DND-41 (cell line): ENCODE data around the gene NME3.
A peak's percentile ranks its signal among the peaks of the same experiment; 100 is the strongest.

Source experiments
- ATAC-seq: fragments of 200-7000 bp; cut with Tn5 transposase; 3 replicates; pipeline ENCODE4 v1.9.1; 2021; ENCODE audit warnings: low read depth; ENCODE audit not compliant: insufficient read depth
- DNase-seq: peaks from one replicate; pipeline ENCODE4 v3.0.0-alpha.2; 2020
- H2AFZ ChIP-seq: 2 replicates; pipeline ENCODE4 v1.6.0; 2012; ENCODE audit warnings: low read depth, low read length
- H3K27ac ChIP-seq: 2 replicates; pipeline ENCODE4 v1.5.1; 2012; ENCODE audit warnings: low read length, inconsistent platforms
- H3K27me3 ChIP-seq: fragments of 200-600 bp; sonication (generic); 2 replicates; pipeline ENCODE4 v1.6.0; 2012; ENCODE audit warnings: low read length, mild to moderate bottlenecking, inconsistent platforms; ENCODE audit not compliant: insufficient read depth, poor library complexity
- H3K36me3 ChIP-seq: 2 replicates; pipeline ENCODE4 v1.5.1; 2012; ENCODE audit warnings: low read length, inconsistent platforms; ENCODE audit not compliant: insufficient read depth
- H3K4me1 ChIP-seq: 2 replicates; pipeline ENCODE4 v1.5.1; 2012; ENCODE audit warnings: mild to moderate bottlenecking, low read length; ENCODE audit not compliant: insufficient read depth
- H3K4me2 ChIP-seq: 2 replicates; pipeline ENCODE4 v1.6.0; 2012; ENCODE audit warnings: mild to moderate bottlenecking, moderate library complexity, low read length, inconsistent platforms; ENCODE audit not compliant: insufficient read depth
- H3K4me3 ChIP-seq, 2 experiments: fragments of 200-600 bp in 1 of 2; shearing (Covaris generic) in 1 of 2; 2 replicates each; pipeline ENCODE4 v1.5.1; 2012 to 2016; ENCODE audit warnings: inconsistent platforms in 2 of 2, low read length in 2 of 2, mild to moderate bottlenecking in 2 of 2, low read depth in 1 of 2, moderate library complexity in 1 of 2
- H3K79me2 ChIP-seq: 2 replicates; pipeline ENCODE4 v1.6.0; 2012; ENCODE audit warnings: low read length, inconsistent platforms; ENCODE audit not compliant: insufficient read depth
- H3K9ac ChIP-seq: 2 replicates; pipeline ENCODE4 v1.6.0; 2012; ENCODE audit warnings: low read depth, mild to moderate bottlenecking, inconsistent platforms, low read length, moderate library complexity
- H3K9me3 ChIP-seq: 2 replicates; pipeline ENCODE4 v1.5.1; 2012; ENCODE audit warnings: low read length, moderate library complexity, mild to moderate bottlenecking, inconsistent platforms; ENCODE audit not compliant: insufficient read depth, severe bottlenecking
- H4K20me1 ChIP-seq: 2 replicates; pipeline ENCODE4 v1.6.0; 2012; ENCODE audit warnings: low read length; ENCODE audit not compliant: insufficient read depth
- EZH2 ChIP-seq: IDR thresholded peaks from 3 replicates; pipeline ENCODE4 v1.6.1; 2012; ENCODE audit warnings: borderline replicate concordance, low read depth, mild to moderate bottlenecking, moderate library complexity, low read length, inconsistent platforms; ENCODE audit not compliant: severe bottlenecking
- TF ChIP-seq, protein P1 (sequence below): IDR thresholded peaks from 2 replicates; pipeline ENCODE4 v1.5.1; 2012; ENCODE audit warnings: borderline replicate concordance, low read length, moderate library complexity, mild to moderate bottlenecking; ENCODE audit not compliant: poor library complexity, severe bottlenecking; ENCODE audit errors: extremely low read depth

NME3 gene

GRCh38 chr16:1812732-1813163, 41.4 kb upstream of the NME3 start:
- ATAC-seq (0 out of 3 replicates have a peak, but pooled peaks have one; percentile 42), DNase-seq (peak; percentile 28)
- Histone ChIP-seq H3K36me3 (peaks cover 62% of the 10 kb centered on the region), H3K9ac (no peak overlapping the region), H4K20me1 (no peaks in the 10 kb centered on the region), H3K27ac (no peak overlapping the region), H3K4me2 (no peak overlapping the region), H3K27me3 (no peaks in the 10 kb centered on the region), H3K4me1 (no peaks in the 10 kb centered on the region), H3K9me3 (no peaks in the 10 kb centered on the region), H3K4me3 (no peak overlapping the region), H3K79me2 (no peaks in the 10 kb centered on the region), H2AFZ (no peak overlapping the region)
- no peak for TF ChIP-seq EZH2
- TF ChIP-seq, protein P1, sequence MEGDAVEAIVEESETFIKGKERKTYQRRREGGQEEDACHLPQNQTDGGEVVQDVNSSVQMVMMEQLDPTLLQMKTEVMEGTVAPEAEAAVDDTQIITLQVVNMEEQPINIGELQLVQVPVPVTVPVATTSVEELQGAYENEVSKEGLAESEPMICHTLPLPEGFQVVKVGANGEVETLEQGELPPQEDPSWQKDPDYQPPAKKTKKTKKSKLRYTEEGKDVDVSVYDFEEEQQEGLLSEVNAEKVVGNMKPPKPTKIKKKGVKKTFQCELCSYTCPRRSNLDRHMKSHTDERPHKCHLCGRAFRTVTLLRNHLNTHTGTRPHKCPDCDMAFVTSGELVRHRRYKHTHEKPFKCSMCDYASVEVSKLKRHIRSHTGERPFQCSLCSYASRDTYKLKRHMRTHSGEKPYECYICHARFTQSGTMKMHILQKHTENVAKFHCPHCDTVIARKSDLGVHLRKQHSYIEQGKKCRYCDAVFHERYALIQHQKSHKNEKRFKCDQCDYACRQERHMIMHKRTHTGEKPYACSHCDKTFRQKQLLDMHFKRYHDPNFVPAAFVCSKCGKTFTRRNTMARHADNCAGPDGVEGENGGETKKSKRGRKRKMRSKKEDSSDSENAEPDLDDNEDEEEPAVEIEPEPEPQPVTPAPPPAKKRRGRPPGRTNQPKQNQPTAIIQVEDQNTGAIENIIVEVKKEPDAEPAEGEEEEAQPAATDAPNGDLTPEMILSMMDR = peak; percentile 36

GRCh38 chr16:1810536-1810935, 39.2 kb upstream of the NME3 start:
- ATAC-seq (no peak), DNase-seq (no peak)
- peaks cover 55% of the 10 kb centered on the region for H3K36me3 ChIP-seq
- H2AFZ ChIP-seq = no peak overlapping the region
- H3K27me3 ChIP-seq = no peaks in the 10 kb centered on the region
- H3K79me2 ChIP-seq = no peaks in the 10 kb centered on the region
- no peaks in the 10 kb centered on the region for H4K20me1 ChIP-seq
- TF ChIP-seq, protein P1 = no peak
- TF ChIP-seq EZH2 = no peak
- H3K27ac ChIP-seq = no peak overlapping the region
- no peaks in the 10 kb centered on the region for H3K9me3 ChIP-seq
- no peak overlapping the region for H3K4me2 ChIP-seq
- H3K4me3 ChIP-seq = no peak overlapping the region
- H3K9ac ChIP-seq = no peak overlapping the region
- H3K4me1 ChIP-seq = no peaks in the 10 kb centered on the region

- TF ChIP-seq EZH2 = no peak
- TF ChIP-seq, protein P1 = no peak
- ATAC-seq (no peak), DNase-seq (no peak)
Observed at GRCh38 chr16:1810106-1810505, 38.8 kb upstream of the NME3 start.

More at GRCh38 chr16:1810106-1810505, 38.8 kb upstream of the NME3 start:
- Histone ChIP-seq H3K79me2 (no peaks in the 10 kb centered on the region), H3K9ac (no peak overlapping the region), H3K4me1 (no peaks in the 10 kb centered on the region), H3K27ac (no peak overlapping the region), H3K4me3 (no peak overlapping the region), H2AFZ (no peak overlapping the region), H3K4me2 (no peak overlapping the region), H3K36me3 (peaks cover 51% of the 10 kb centered on the region), H3K9me3 (no peaks in the 10 kb centered on the region), H4K20me1 (no peaks in the 10 kb centered on the region), H3K27me3 (no peaks in the 10 kb centered on the region)
